ENCODE results near the gene HSPB7. TPM values are rescaled to one million over a fixed set of nuclear protein-coding genes. Genes with fewer than 3 reads are reported as not detected.
"Not testable (repeated sequence)": the region's sequence is repeated elsewhere in the genome, so short reads cannot be mapped to it uniquely, and the experiment has no call there.

HSPB7 gene
- total RNA-seq, 4 donors from 2014 or later: 2.4 to 4.2 (median 3.0) TPM

- DNase-seq (ENCODE audit: low spot score in 2 of 2): no peak
- intact Hi-C loops (cut with DNase I; ENCODE audit: low total_unique reads): no loop called here
- 75 to 78% methylated on average over 6 to 9 of the region's 9 CpGs for WGBS, 2 donors
- H3K4me3 ChIP-seq (ENCODE audit: low read depth, poor library complexity, severe bottlenecking): no peak overlapping the region
- TF ChIP-seq POLR2A (IDR thresholded peaks at IDR 0.05) (no peak), CTCF (IDR thresholded peaks at IDR 0.05) (no peak)
Measured at GRCh38 chr1:15989776-15990175, 28.1 kb downstream of the HSPB7 start.

GRCh38 chr1:15988856-15989736, 28.7 kb downstream of the HSPB7 start:
- TF ChIP-seq POLR2A (IDR thresholded peaks at IDR 0.05) (no peak), CTCF (IDR thresholded peaks at IDR 0.05) (no peak)
- WGBS, 2 donors: 87 to 92% methylated on average over 13 of the region's 13 CpGs
- intact Hi-C loops (cut with DNase I; ENCODE audit: low total_unique reads): no loop called here
- H3K4me3 ChIP-seq (ENCODE audit: low read depth, poor library complexity, severe bottlenecking): no peak overlapping the region
- no peak for DNase-seq (ENCODE audit: low spot score in 2 of 2)

GRCh38 chr1:15985611-15986297, 32.1 kb downstream of the HSPB7 start:
- intact Hi-C loops (cut with DNase I; ENCODE audit: low total_unique reads): no loop called here
- TF ChIP-seq POLR2A (IDR thresholded peaks at IDR 0.05): no peak
- TF ChIP-seq CTCF (IDR thresholded peaks at IDR 0.05): no peak

GRCh38 chr1:15983275-15983674, 34.6 kb downstream of the HSPB7 start:
- TF ChIP-seq POLR2A (IDR thresholded peaks at IDR 0.05): no peak
- no peak for TF ChIP-seq CTCF (IDR thresholded peaks at IDR 0.05)
- no peak for DNase-seq (ENCODE audit: low spot score in 2 of 2)
- H3K4me3 ChIP-seq (ENCODE audit: low read depth, poor library complexity, severe bottlenecking): no peak overlapping the region
- intact Hi-C loops (cut with DNase I; ENCODE audit: low total_unique reads): no loop called here
- WGBS, 2 donors: 26 to 47% methylated on average over 1 of the region's 1 CpG

More at GRCh38 chr1:15985611-15986297, 32.1 kb downstream of the HSPB7 start:
- WGBS, 2 donors: 52 to 57% methylated on average over 5 of the region's 5 CpGs
- no peak overlapping the region for H3K4me3 ChIP-seq (ENCODE audit: low read depth, poor library complexity, severe bottlenecking)
- no peak for DNase-seq (ENCODE audit: low spot score in 2 of 2)

GRCh38 chr1:15981679-15982078, 36.2 kb downstream of the HSPB7 start:
- H3K4me3 ChIP-seq (ENCODE audit: low read depth, poor library complexity, severe bottlenecking): no peak overlapping the region
- DNase-seq (ENCODE audit: low spot score in 2 of 2): no peak
- 92% methylated on average over 3 of the region's 3 CpGs for WGBS, 2 donors
- intact Hi-C loops (cut with DNase I; ENCODE audit: low total_unique reads): no loop called here
- TF ChIP-seq CTCF (IDR thresholded peaks at IDR 0.05) (no peak), POLR2A (IDR thresholded peaks at IDR 0.05) (no peak)

GRCh38 chr1:15977947-15978346, 39.9 kb downstream of the HSPB7 start:
- intact Hi-C loops (cut with DNase I; ENCODE audit: low total_unique reads); DNase-seq (ENCODE audit: low spot score in 2 of 2); H3K4me3 ChIP-seq (ENCODE audit: low read depth, poor library complexity, severe bottlenecking): not testable (repeated sequence)
- 92% methylated on average over 4 of the region's 4 CpGs for WGBS, 2 donors
